OCI-M2 (cell line): ENCODE results near the gene KRTAP5-1.
"Not testable (repeated sequence)": the region's sequence is repeated elsewhere in the genome, so short reads cannot be mapped to it uniquely, and the experiment has no call there.

Source experiments
- DNase-seq: peaks from one replicate; lab custom pipeline; 2025; ENCODE audit not compliant: unreplicated experiment; lab: John Stamatoyannopoulos, UW

KRTAP5-1 gene

GRCh38 chr11:1603629-1604028 is 18.5 kb upstream of the KRTAP5-1 start:
- DNase-seq: no peak

GRCh38 chr11:1601663-1602062 is 16.6 kb upstream of the KRTAP5-1 start:
- not testable (repeated sequence) for DNase-seq

- DNase-seq: no peak
These were observed 15.5 kb upstream of the KRTAP5-1 start for GRCh38 chr11:1600626-1601025.

- DNase-seq: no peak
These were observed 13.7 kb upstream of the KRTAP5-1 start for GRCh38 chr11:1598816-1599215.

GRCh38 chr11:1598406-1598805 is 13.3 kb upstream of the KRTAP5-1 start:
- DNase-seq: not testable (repeated sequence)

GRCh38 chr11:1597994-1598380 is 12.9 kb upstream of the KRTAP5-1 start, which contains the start of gene KRTAP5-2:
KRTAP5-2 (minus strand) TSS chr11:1598294; CDS start chr11:1598250, 44 bp downstream.
- no peak for DNase-seq

- DNase-seq: no peak
These were observed 12.4 kb upstream of the KRTAP5-1 start for GRCh38 chr11:1597331-1597993.

GRCh38 chr11:1596576-1597121 is 11.6 kb upstream of the KRTAP5-1 start:
- not testable (repeated sequence) for DNase-seq

GRCh38 chr11:1595994-1596575 is 11.0 kb upstream of the KRTAP5-1 start:
- not testable (repeated sequence) for DNase-seq

- DNase-seq: no peak
These were observed 7.5 kb upstream of the KRTAP5-1 start for GRCh38 chr11:1592628-1593027.

GRCh38 chr11:1589996-1590395 is 4.9 kb upstream of the KRTAP5-1 start:
- DNase-seq: no peak

- not testable (repeated sequence) for DNase-seq
These were observed 4.3 kb upstream of the KRTAP5-1 start for GRCh38 chr11:1589191-1589963.

- no peak for DNase-seq
These were observed 1.6 kb upstream of the KRTAP5-1 start for GRCh38 chr11:1586699-1587098.

- DNase-seq: not testable (repeated sequence)
These were observed 2.2 kb downstream of the KRTAP5-1 start for GRCh38 chr11:1582909-1583308.

GRCh38 chr11:1581976-1582375 is 3.1 kb downstream of the KRTAP5-1 start:
- DNase-seq: no peak

GRCh38 chr11:1576825-1577224 is 8.3 kb downstream of the KRTAP5-1 start:
- DNase-seq: no peak

- not testable (repeated sequence) for DNase-seq
These were observed 9.3 kb downstream of the KRTAP5-1 start for GRCh38 chr11:1575756-1576155.

- no peak for DNase-seq
These were observed 10.2 kb downstream of the KRTAP5-1 start for GRCh38 chr11:1574933-1575242.

- no peak for DNase-seq
These were observed 10.7 kb downstream of the KRTAP5-1 start for GRCh38 chr11:1574238-1574932.

GRCh38 chr11:1573903-1574237 is 11.2 kb downstream of the KRTAP5-1 start:
- DNase-seq: no peak
